GM10266 (cell line): Measurements from ENCODE around the gene LMAN1L.

Experiments
- DNase-seq: peaks from one replicate; pipeline ENCODE4 v3.0.0; 2012; ENCODE audit errors: extremely low spot score
- CTCF ChIP-seq: IDR thresholded peaks from 2 replicates; pipeline ENCODE4 v1.5.1; 2012; ENCODE audit warnings: mild to moderate bottlenecking, low read depth; ENCODE audit not compliant: control insufficient read depth, insufficient read depth; ENCODE audit errors: missing control alignments

Gene LMAN1L

GRCh38 chr15:74854453-74855022 is 41.9 kb downstream of the LMAN1L start:
- no peak for DNase-seq
- TF ChIP-seq CTCF: no peak

GRCh38 chr15:74855857-74856256 is 43.2 kb downstream of the LMAN1L start:
- DNase-seq: no peak
- no peak for TF ChIP-seq CTCF

- DNase-seq: no peak
- TF ChIP-seq CTCF: no peak
Measured at GRCh38 chr15:74856537-74856936, 43.9 kb downstream of the LMAN1L start.

- TF ChIP-seq CTCF: no peak
- DNase-seq: no peak
Measured at GRCh38 chr15:74857082-74857655, 44.5 kb downstream of the LMAN1L start.

- DNase-seq: no peak
- no peak for TF ChIP-seq CTCF
Measured at GRCh38 chr15:74857671-74858368, 45.2 kb downstream of the LMAN1L start.

- DNase-seq: no peak
- TF ChIP-seq CTCF: no peak
Measured at GRCh38 chr15:74858369-74858740, 45.7 kb downstream of the LMAN1L start.
